Thyroid gland (tissue), 4 donors: ENCODE data around the gene NUP214.

ENCODE experiments used
- POLR2A ChIP-seq, 2 donors: fragments of 450-650 bp; IDR thresholded peaks; one replicate each; pipeline ENCODE4 v1.6.1; 2017; ENCODE audit warnings: antibody characterized with exemption in 2 of 2, mild to moderate bottlenecking in 2 of 2, moderate library complexity in 1 of 2
- TF ChIP-seq, protein P1 (sequence below), 6 experiments: fragments of 200-600 bp in 3 of 6; fragments of 450-650 bp in 3 of 6; sonication (generic) in 3 of 6; IDR thresholded peaks; one replicate each; pipeline ENCODE4 v1.5.1; 2016 to 2019; ENCODE audit warnings: antibody characterized with exemption in 6 of 6, mild to moderate bottlenecking in 2 of 6, inconsistent platforms in 1 of 6, moderate library complexity in 1 of 6

DNA sequence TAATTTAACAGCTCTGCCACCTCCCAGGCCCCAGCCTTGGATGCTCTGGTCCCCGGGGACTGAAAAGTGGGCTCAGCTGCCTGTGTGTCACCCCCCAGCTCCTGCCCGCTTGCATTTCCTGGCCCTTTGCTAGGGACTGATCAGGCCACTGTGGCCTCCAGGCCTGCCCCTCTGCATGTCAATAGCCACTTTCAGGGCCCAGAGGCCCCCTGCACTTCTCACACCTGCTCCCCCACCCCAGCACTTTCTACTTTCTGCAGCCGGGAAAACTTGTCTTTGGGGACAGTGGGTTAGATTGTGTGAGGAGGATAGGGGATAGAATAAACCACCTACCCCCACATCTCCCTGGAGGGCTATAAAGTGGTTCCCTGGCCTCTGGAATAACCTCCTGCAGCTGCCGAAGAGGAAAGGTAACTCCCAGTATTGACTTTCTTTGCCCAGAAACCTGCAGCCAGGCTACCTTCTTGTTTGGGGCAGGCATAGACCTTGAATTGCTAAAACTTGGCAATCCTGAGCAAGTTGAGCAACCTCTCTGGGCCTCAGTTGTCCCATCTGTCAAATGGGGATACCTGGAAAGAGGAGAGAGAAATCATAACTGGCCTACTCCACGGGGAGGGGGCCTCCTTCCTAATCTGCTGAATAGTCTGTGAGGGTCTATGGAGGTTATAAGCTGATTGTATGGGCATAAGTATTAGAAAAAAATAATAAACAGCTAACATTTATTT, 21.2 kb upstream of the NUP214 start:
- TF ChIP-seq, protein P1, sequence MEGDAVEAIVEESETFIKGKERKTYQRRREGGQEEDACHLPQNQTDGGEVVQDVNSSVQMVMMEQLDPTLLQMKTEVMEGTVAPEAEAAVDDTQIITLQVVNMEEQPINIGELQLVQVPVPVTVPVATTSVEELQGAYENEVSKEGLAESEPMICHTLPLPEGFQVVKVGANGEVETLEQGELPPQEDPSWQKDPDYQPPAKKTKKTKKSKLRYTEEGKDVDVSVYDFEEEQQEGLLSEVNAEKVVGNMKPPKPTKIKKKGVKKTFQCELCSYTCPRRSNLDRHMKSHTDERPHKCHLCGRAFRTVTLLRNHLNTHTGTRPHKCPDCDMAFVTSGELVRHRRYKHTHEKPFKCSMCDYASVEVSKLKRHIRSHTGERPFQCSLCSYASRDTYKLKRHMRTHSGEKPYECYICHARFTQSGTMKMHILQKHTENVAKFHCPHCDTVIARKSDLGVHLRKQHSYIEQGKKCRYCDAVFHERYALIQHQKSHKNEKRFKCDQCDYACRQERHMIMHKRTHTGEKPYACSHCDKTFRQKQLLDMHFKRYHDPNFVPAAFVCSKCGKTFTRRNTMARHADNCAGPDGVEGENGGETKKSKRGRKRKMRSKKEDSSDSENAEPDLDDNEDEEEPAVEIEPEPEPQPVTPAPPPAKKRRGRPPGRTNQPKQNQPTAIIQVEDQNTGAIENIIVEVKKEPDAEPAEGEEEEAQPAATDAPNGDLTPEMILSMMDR (IDR thresholded peaks at IDR 0.05): no peak
- no peak for TF ChIP-seq POLR2A (IDR thresholded peaks at IDR 0.05)
